Measurements from ENCODE around the gene PDK3. TPM values are rescaled to one million over a fixed set of nuclear protein-coding genes. Genes with fewer than 3 reads are reported as not detected.
A peak's percentile ranks its signal among the peaks of the same experiment; 100 is the strongest.

The PDK3 gene
- total RNA-seq, 1 donor = 9.0 TPM

GRCh38 chrX:24478509-24478908 is 13.4 kb downstream of the PDK3 start:
- TF ChIP-seq, protein P1, sequence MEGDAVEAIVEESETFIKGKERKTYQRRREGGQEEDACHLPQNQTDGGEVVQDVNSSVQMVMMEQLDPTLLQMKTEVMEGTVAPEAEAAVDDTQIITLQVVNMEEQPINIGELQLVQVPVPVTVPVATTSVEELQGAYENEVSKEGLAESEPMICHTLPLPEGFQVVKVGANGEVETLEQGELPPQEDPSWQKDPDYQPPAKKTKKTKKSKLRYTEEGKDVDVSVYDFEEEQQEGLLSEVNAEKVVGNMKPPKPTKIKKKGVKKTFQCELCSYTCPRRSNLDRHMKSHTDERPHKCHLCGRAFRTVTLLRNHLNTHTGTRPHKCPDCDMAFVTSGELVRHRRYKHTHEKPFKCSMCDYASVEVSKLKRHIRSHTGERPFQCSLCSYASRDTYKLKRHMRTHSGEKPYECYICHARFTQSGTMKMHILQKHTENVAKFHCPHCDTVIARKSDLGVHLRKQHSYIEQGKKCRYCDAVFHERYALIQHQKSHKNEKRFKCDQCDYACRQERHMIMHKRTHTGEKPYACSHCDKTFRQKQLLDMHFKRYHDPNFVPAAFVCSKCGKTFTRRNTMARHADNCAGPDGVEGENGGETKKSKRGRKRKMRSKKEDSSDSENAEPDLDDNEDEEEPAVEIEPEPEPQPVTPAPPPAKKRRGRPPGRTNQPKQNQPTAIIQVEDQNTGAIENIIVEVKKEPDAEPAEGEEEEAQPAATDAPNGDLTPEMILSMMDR (IDR thresholded peaks at IDR 0.05; ENCODE audit: extremely low read depth, low read depth, low read length) = no peak
- DNase-seq (ENCODE audit: insufficient read length, low spot score, missing footprints) = no peak
- H2AFZ ChIP-seq (ENCODE audit: low read length) = no peak overlapping the region
- no peaks in the 10 kb centered on the region for H3K79me2 ChIP-seq (ENCODE audit: insufficient read depth, low read length)
- no peaks in the 10 kb centered on the region for H3K27me3 ChIP-seq (ENCODE audit: insufficient read depth, low read length)
- H4K20me1 ChIP-seq (ENCODE audit: insufficient read depth, low read length) = no peaks in the 10 kb centered on the region
- H3K4me2 ChIP-seq (ENCODE audit: insufficient read depth, low read length) = no peak overlapping the region
- H3K36me3 ChIP-seq (ENCODE audit: insufficient read depth, low read length) = no peaks in the 10 kb centered on the region
- no peak overlapping the region for H3K4me3 ChIP-seq (ENCODE audit: insufficient read depth, low read length)
- H3K4me1 ChIP-seq (ENCODE audit: insufficient read depth, low read length) = no peaks in the 10 kb centered on the region
- H3K27ac ChIP-seq (ENCODE audit: low read depth, low read length) = no peak overlapping the region
- no peaks in the 10 kb centered on the region for H3K9me3 ChIP-seq (ENCODE audit: low read depth, low read length)

DNA sequence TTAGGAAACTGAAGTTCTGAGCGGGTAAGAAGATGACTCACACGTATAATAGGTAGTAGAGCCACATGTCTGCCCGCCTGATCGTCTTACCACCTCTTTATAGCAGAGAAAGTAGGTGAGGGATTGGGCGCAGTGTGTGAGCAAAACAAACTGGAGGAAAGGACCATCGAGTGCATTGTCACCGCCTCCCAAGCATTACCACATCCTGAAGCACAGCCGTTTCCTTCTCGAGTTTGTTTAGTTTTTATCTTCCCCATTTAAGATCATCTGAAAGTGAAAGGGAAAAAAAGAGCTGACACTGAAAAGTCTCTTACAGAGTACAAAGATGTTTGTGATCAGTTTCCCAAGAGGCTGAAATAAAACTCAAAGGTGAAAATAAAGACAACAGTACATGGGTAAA is 14.8 kb downstream of the PDK3 start:
- no peaks in the 10 kb centered on the region for H3K79me2 ChIP-seq (ENCODE audit: insufficient read depth, low read length)
- H3K4me3 ChIP-seq (ENCODE audit: insufficient read depth, low read length) = peak overlapping the region; percentile 34
- no peak overlapping the region for H3K27ac ChIP-seq (ENCODE audit: low read depth, low read length)
- H3K27me3 ChIP-seq (ENCODE audit: insufficient read depth, low read length) = no peaks in the 10 kb centered on the region
- TF ChIP-seq, protein P1 (IDR thresholded peaks at IDR 0.05; ENCODE audit: extremely low read depth, low read depth, low read length) = no peak
- no peaks in the 10 kb centered on the region for H4K20me1 ChIP-seq (ENCODE audit: insufficient read depth, low read length)
- peak overlapping the region; percentile 62 for H2AFZ ChIP-seq (ENCODE audit: low read length)
- H3K4me2 ChIP-seq (ENCODE audit: insufficient read depth, low read length) = peak overlapping the region; percentile 49
- H3K4me1 ChIP-seq (ENCODE audit: insufficient read depth, low read length) = no peaks in the 10 kb centered on the region
- no peaks in the 10 kb centered on the region for H3K9me3 ChIP-seq (ENCODE audit: low read depth, low read length)
- peak; percentile 68 for DNase-seq (ENCODE audit: insufficient read length, low spot score, missing footprints)
- H3K36me3 ChIP-seq (ENCODE audit: insufficient read depth, low read length) = no peaks in the 10 kb centered on the region

GRCh38 chrX:24480400-24480865 is 15.3 kb downstream of the PDK3 start:
- Histone ChIP-seq H3K9me3 (ENCODE audit: low read depth, low read length) (no peaks in the 10 kb centered on the region), H3K27ac (ENCODE audit: low read depth, low read length) (no peak overlapping the region), H2AFZ (ENCODE audit: low read length) (peak overlapping the region; percentile 62), H3K36me3 (ENCODE audit: insufficient read depth, low read length) (no peaks in the 10 kb centered on the region), H4K20me1 (ENCODE audit: insufficient read depth, low read length) (no peaks in the 10 kb centered on the region), H3K4me2 (ENCODE audit: insufficient read depth, low read length) (peak overlapping the region; percentile 49), H3K79me2 (ENCODE audit: insufficient read depth, low read length) (no peaks in the 10 kb centered on the region), H3K4me1 (ENCODE audit: insufficient read depth, low read length) (no peaks in the 10 kb centered on the region), H3K4me3 (ENCODE audit: insufficient read depth, low read length) (peak overlapping the region; percentile 34), H3K27me3 (ENCODE audit: insufficient read depth, low read length) (no peaks in the 10 kb centered on the region)
- TF ChIP-seq, protein P1 (IDR thresholded peaks at IDR 0.05; ENCODE audit: extremely low read depth, low read depth, low read length) = no peak
- no peak for DNase-seq (ENCODE audit: insufficient read length, low spot score, missing footprints)

- TF ChIP-seq, protein P1 (IDR thresholded peaks at IDR 0.05; ENCODE audit: extremely low read depth, low read depth, low read length) = no peak
- H2AFZ ChIP-seq (ENCODE audit: low read length) = no peak overlapping the region
- no peaks in the 10 kb centered on the region for H3K9me3 ChIP-seq (ENCODE audit: low read depth, low read length)
- H4K20me1 ChIP-seq (ENCODE audit: insufficient read depth, low read length) = no peaks in the 10 kb centered on the region
- H3K4me2 ChIP-seq (ENCODE audit: insufficient read depth, low read length) = no peak overlapping the region
- no peaks in the 10 kb centered on the region for H3K36me3 ChIP-seq (ENCODE audit: insufficient read depth, low read length)
- no peaks in the 10 kb centered on the region for H3K4me1 ChIP-seq (ENCODE audit: insufficient read depth, low read length)
- no peaks in the 10 kb centered on the region for H3K79me2 ChIP-seq (ENCODE audit: insufficient read depth, low read length)
- no peak for DNase-seq (ENCODE audit: insufficient read length, low spot score, missing footprints)
- no peak overlapping the region for H3K4me3 ChIP-seq (ENCODE audit: insufficient read depth, low read length)
- H3K27me3 ChIP-seq (ENCODE audit: insufficient read depth, low read length) = no peaks in the 10 kb centered on the region
- no peak overlapping the region for H3K27ac ChIP-seq (ENCODE audit: low read depth, low read length)
These were observed 17.8 kb downstream of the PDK3 start for GRCh38 chrX:24482823-24483415.

All from osteoblast (primary cell).